ENCODE results near the gene STARD9. TPM values are rescaled to one million over a fixed set of nuclear protein-coding genes. Genes with fewer than 3 reads are reported as not detected.

STARD9 gene
- polyA plus RNA-seq, 1 of the 3 experiments (the other 2 are of a cell fraction), result 2.1 TPM

DNA sequence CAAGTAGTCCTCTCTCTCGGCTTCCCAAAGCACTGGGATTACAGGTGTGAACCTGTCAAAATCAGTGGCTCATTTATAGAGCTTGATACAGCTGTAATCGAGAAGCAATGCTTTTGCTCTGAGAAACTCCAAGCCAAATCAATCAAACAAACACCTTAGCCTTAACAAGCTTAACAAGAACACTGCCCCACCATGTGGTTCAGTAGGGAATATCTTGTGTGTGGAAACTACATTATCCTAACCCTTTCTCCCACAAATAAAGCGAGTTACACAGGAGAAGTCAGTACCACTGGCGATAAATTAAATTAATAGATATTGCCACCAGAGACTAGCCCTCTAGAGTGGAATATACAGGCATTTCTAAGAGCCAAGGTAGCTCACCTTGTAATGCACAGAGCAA, 147.7 kb downstream of the STARD9 start:
- peak; percentile 11 for DNase-seq
- Histone ChIP-seq H4K20me1 (ENCODE audit: insufficient read depth) (no peaks in the 10 kb centered on the region), H3F3A (replicated peaks; ENCODE audit: insufficient read depth) (peaks cover 18% of the 10 kb centered on the region), H3K27ac (ENCODE audit: low read depth in 2 of 2, low read length in 1 of 2) (no peak overlapping the region), H3K9me2 (no peaks in the 10 kb centered on the region), H2AFZ (ENCODE audit: low read depth) (no peak overlapping the region), H3K4me3 (ENCODE audit: low read depth in 2 of 2, low read length in 1 of 2) (no peak overlapping the region), H3K4me1 (ENCODE audit: control insufficient read depth in 1 of 2, insufficient read depth in 2 of 2, low read depth in 1 of 2, low read length in 1 of 2) (peaks cover 0 to 2% of the 10 kb centered on the region in 2 experiments; a peak in 1 of 4 replicates), H3K36me3 (replicated peaks in 1 of 2; ENCODE audit: control insufficient read depth in 1 of 2, insufficient read depth in 2 of 2, low read length in 1 of 2) (peaks cover 41 to 62% of the 10 kb centered on the region in 2 experiments), H3K4me2 (no peak overlapping the region), H3K79me2 (ENCODE audit: insufficient read depth) (peaks cover 2% of the 10 kb centered on the region; the same call in 1 of the 2 replicates), H3K9me3 (no peaks in the 10 kb centered on the region), H3K9ac (no peak overlapping the region), H3K27me3 (ENCODE audit: insufficient read depth) (no peaks in the 10 kb centered on the region)
- ChIA-PET CTCF (interaction anchor here (0.6 to 2.7 kb wide), 8 partner anchors 10 to 636 kb away, joined by 3 to 9 read pairs (median 4); partner anchors contain the start of gene CDAN1), POLR2A (interaction anchor here (0.9 kb wide), 1 partner anchor 17 kb away, joined by 3 read pairs; no protein-coding TSS in a partner anchor)
- TF ChIP-seq PBX3 (IDR thresholded peaks at IDR 0.05), result no peak
- TF ChIP-seq CTCF (IDR thresholded peaks at IDR 0.05), result peak; percentile 23; the same call in 1 of the 2 replicates
- 90% methylated on average over 4 of the region's 4 CpGs for WGBS (ENCODE audit: low lambda C conversion rate)

GRCh38 chr15:42724276-42724675, 148.9 kb downstream of the STARD9 start:
- peak; percentile 3 for DNase-seq
- H3K27me3 ChIP-seq (ENCODE audit: insufficient read depth), result no peaks in the 10 kb centered on the region
- no peak overlapping the region for H3K27ac ChIP-seq (ENCODE audit: low read depth in 2 of 2, low read length in 1 of 2)
- WGBS (ENCODE audit: low lambda C conversion rate), result 94% methylated on average over 2 of the region's 6 CpGs
- no peaks in the 10 kb centered on the region for H3K9me2 ChIP-seq
- CTCF ChIA-PET, result interaction anchor here (2.7 kb wide), 1 partner anchor 11 kb away, joined by 9 read pairs; no protein-coding TSS in a partner anchor
- H3K4me3 ChIP-seq (ENCODE audit: low read depth in 2 of 2, low read length in 1 of 2), result no peak overlapping the region
- no peak overlapping the region for H2AFZ ChIP-seq (ENCODE audit: low read depth)
- POLR2A ChIA-PET, result no interaction called here
- H3K36me3 ChIP-seq (replicated peaks in 1 of 2; ENCODE audit: control insufficient read depth in 1 of 2, insufficient read depth in 2 of 2, low read length in 1 of 2), result peaks cover 41 to 71% of the 10 kb centered on the region in 2 experiments
- H3K4me2 ChIP-seq, result no peak overlapping the region
- H4K20me1 ChIP-seq (ENCODE audit: insufficient read depth), result no peaks in the 10 kb centered on the region
- peaks cover 2% of the 10 kb centered on the region; the same call in 1 of the 2 replicates for H3K79me2 ChIP-seq (ENCODE audit: insufficient read depth)
- H3F3A ChIP-seq (replicated peaks; ENCODE audit: insufficient read depth), result peaks cover 18% of the 10 kb centered on the region
- TF ChIP-seq GABPA (IDR thresholded peaks at IDR 0.05; ENCODE audit: low read depth) (no peak), MAX (IDR thresholded peaks at IDR 0.05; ENCODE audit: low read depth) (no peak), TCF12 (IDR thresholded peaks at IDR 0.05) (no peak), ELF1 (IDR thresholded peaks at IDR 0.05) (no peak), EZH2phosphoT487 (IDR thresholded peaks at IDR 0.05; ENCODE audit: borderline replicate concordance, low read depth) (no peak), FOSL2 (IDR thresholded peaks at IDR 0.05; ENCODE audit: borderline replicate concordance, low read depth) (no peak), MEF2A (IDR thresholded peaks at IDR 0.05; ENCODE audit: borderline replicate concordance, low read depth) (no peak), ZBTB33 (IDR thresholded peaks at IDR 0.05; ENCODE audit: borderline replicate concordance, low read depth) (no peak), RXRA (IDR thresholded peaks at IDR 0.05; ENCODE audit: borderline replicate concordance, low read depth) (no peak), TAF1 (IDR thresholded peaks at IDR 0.05; ENCODE audit: borderline replicate concordance, low read depth, low read length) (no peak), SMC3 (IDR thresholded peaks at IDR 0.05; ENCODE audit: low read depth, low read length) (no peak), NRF1 (IDR thresholded peaks at IDR 0.05; ENCODE audit: low read depth, low read length) (no peak)
- TF ChIP-seq, protein P1, sequence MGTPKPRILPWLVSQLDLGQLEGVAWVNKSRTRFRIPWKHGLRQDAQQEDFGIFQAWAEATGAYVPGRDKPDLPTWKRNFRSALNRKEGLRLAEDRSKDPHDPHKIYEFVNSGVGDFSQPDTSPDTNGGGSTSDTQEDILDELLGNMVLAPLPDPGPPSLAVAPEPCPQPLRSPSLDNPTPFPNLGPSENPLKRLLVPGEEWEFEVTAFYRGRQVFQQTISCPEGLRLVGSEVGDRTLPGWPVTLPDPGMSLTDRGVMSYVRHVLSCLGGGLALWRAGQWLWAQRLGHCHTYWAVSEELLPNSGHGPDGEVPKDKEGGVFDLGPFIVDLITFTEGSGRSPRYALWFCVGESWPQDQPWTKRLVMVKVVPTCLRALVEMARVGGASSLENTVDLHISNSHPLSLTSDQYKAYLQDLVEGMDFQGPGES (IDR thresholded peaks at IDR 0.05; ENCODE audit: low read depth, low read length), result no peak
- TF ChIP-seq, protein P2, sequence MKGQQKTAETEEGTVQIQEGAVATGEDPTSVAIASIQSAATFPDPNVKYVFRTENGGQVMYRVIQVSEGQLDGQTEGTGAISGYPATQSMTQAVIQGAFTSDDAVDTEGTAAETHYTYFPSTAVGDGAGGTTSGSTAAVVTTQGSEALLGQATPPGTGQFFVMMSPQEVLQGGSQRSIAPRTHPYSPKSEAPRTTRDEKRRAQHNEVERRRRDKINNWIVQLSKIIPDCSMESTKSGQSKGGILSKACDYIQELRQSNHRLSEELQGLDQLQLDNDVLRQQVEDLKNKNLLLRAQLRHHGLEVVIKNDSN (IDR thresholded peaks at IDR 0.05; ENCODE audit: borderline replicate concordance, low read depth), result no peak
- H3K9me3 ChIP-seq, result no peaks in the 10 kb centered on the region
- peaks cover 0 to 7% of the 10 kb centered on the region in 2 experiments; a peak in 1 of 4 replicates for H3K4me1 ChIP-seq (ENCODE audit: control insufficient read depth in 1 of 2, insufficient read depth in 2 of 2, low read depth in 1 of 2, low read length in 1 of 2)
- no peak overlapping the region for H3K9ac ChIP-seq
